Measurements from ENCODE around the gene HOXB3. TPM values are rescaled to one million over a fixed set of nuclear protein-coding genes. Genes with fewer than 3 reads are reported as not detected.
A peak's percentile ranks its signal among the peaks of the same experiment; 100 is the strongest.

The HOXB3 gene
- total and polyA plus RNA-seq, 2 of the 4 experiments (the other 2 are of a cell fraction), result 6.3 to 59.6 TPM

GRCh38 chr17:48545539-48545938, 44.5 kb downstream of the HOXB3 start:
- Histone ChIP-seq H3K4me2 (ENCODE audit: low read depth, low read length) (peak overlapping the region; percentile 80), H4K20me1 (ENCODE audit: insufficient read depth, low read length) (no peaks in the 10 kb centered on the region), H2BK120ac (ENCODE audit: low read depth, low read length) (peak overlapping the region; percentile 90), H2BK15ac (ENCODE audit: low read depth, low read length) (peak overlapping the region; percentile 95), H3K4me1 (ENCODE audit: control insufficient read depth, insufficient read depth, low read length) (peaks cover 33% of the 10 kb centered on the region), H4K5ac (ENCODE audit: low read depth, low read length) (peak overlapping the region; percentile 81), H3K23ac (ENCODE audit: low read depth, low read length) (peak overlapping the region; percentile 100), H3K4ac (ENCODE audit: low read depth, low read length) (peak overlapping the region; percentile 98), H3K27me3 (ENCODE audit: control insufficient read depth, insufficient read depth, low read length) (no peaks in the 10 kb centered on the region), H3K14ac (replicated peaks; ENCODE audit: low read depth, low read length) (peak overlapping the region; percentile 97), H3K56ac (ENCODE audit: extremely low read depth, insufficient read depth, low read length) (peak overlapping the region; percentile 85), H2AK5ac (ENCODE audit: low read depth, low read length) (peak overlapping the region; percentile 93), H3K9me1 (ENCODE audit: insufficient read depth, low read length) (peaks cover 3% of the 10 kb centered on the region; the same call in 1 of the 2 replicates), H3K18ac (ENCODE audit: low read depth, low read length) (peak overlapping the region; percentile 83), H3K79me1 (ENCODE audit: low read depth in 1 of 2, low read length in 2 of 2) (peaks cover 4 to 25% of the 10 kb centered on the region in 2 experiments; a peak in 2 of 4 replicates), H3K9me3 (ENCODE audit: control insufficient read depth, insufficient read depth, low read length) (no peaks in the 10 kb centered on the region), H4K91ac (ENCODE audit: insufficient read depth, low read depth, low read length) (peak overlapping the region; percentile 91), H3K9ac (ENCODE audit: low read depth, low read length) (peak overlapping the region; percentile 100), H3K4me3 (ENCODE audit: insufficient read depth, low read depth, low read length) (no peak overlapping the region), H2AFZ (replicated peaks; ENCODE audit: low read length, poor library complexity) (peak overlapping the region; percentile 6), H2AK9ac (replicated peaks; ENCODE audit: low read depth, low read length, poor library complexity) (peak overlapping the region; percentile 50), H2BK20ac (ENCODE audit: low read depth, low read length) (peak overlapping the region; percentile 93), H3K36me3 (ENCODE audit: control insufficient read depth, insufficient read depth, low read length) (peaks cover 31% of the 10 kb centered on the region), H2BK5ac (ENCODE audit: low read depth, low read length, poor library complexity, severe bottlenecking) (peak overlapping the region; percentile 96), H3K27ac (ENCODE audit: insufficient read depth, low read length) (peak overlapping the region; percentile 99), H4K8ac (ENCODE audit: low read depth in 2 of 2, low read length in 2 of 2) (peak overlapping the region; percentile 80 to 88)
- ATAC-seq (ENCODE audit: low read depth) (no peak), DNase-seq (peak; percentile 17)
- ChIA-PET CTCF (no interaction called here), POLR2A (ENCODE audit: unreplicated experiment) (no interaction called here)
- intact Hi-C loops (cut with micrococcal nuclease), result no loop called here
- WGBS, 2 experiments (ENCODE audit: extremely low coverage in 2 of 2, insufficient read length in 1 of 2), result no CpG with 5 or more reads among the region's 1 CpG
- in situ Hi-C loops (cut with MboI; ENCODE audit: low sequenced_read_pairs), result loop anchor here (10.0 kb wide), 1 partner anchor 191 kb away; no protein-coding TSS in a partner anchor
- TF ChIP-seq POLR2A (IDR thresholded peaks at IDR 0.05; ENCODE audit: low read depth, low read length) (no peak), BHLHE40 (IDR thresholded peaks at IDR 0.05; ENCODE audit: low read depth, low read length) (no peak), FOS (IDR thresholded peaks at IDR 0.05; ENCODE audit: low read depth, low read length) (no peak)
- dilution Hi-C loops (cut with HindIII; ENCODE audit: low sequenced_read_pairs, unreplicated experiment), result no loop called here
- no TSS peak for BruUV-seq (replicated peaks)
